Fibroblast of skin of left biceps (primary cell): ENCODE results near the gene XIRP1.
"Not testable (repeated sequence)": the region's sequence is repeated elsewhere in the genome, so short reads cannot be mapped to it uniquely, and the experiment has no call there.

ENCODE experiments used
- DNase-seq, 2 experiments: peaks; one replicate each; pipeline ENCODE4 v3.0.0-alpha.2; 2013; ENCODE audit warnings: low read depth in 2 of 2

Gene XIRP1

GRCh38 chr3:39192490-39193092 is at the start of gene XIRP1:
Gene XIRP1 (minus strand): TSS chr3:39192595. CDS start chr3:39189445, 3,150 bp downstream.
- no peak for DNase-seq

DNA sequence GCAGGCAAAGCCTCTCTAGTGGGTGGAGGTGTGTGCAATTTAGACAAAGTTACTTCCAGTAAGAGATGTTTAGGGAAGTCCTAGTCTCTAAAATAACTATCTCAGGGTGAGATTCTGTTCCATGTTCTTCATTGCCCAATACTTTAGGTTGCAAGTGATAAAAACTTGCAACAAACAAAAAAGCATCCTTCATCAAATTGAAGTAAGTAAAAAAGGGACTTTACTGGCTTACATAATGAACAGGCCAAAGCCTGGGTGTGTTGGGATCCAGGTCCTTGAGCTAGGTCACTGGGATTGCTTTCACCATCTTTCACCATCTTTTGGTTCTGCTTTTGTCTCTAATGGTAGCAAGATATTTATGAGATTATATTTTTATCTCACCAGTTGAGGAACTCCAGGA is 49.2 kb upstream of the XIRP1 start:
- no peak for DNase-seq

DNA sequence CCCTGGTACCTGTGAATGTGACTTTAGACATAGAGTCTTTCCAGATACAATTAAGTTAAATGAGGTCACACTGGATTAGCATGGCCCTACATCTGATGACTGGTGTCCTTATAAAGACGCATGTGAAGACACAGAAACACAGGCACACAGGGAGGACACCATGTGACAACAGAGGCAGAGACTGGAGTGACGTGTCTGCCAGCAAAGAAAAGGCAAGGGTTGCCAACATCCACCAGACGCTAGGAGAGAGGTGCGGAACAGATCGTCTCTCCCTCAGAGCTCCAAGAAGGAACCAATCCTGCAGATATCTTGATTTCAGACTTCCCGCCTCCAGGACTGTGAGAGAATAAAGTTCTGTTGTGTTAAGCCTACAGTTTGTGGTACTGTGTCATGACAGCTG is 44.6 kb upstream of the XIRP1 start:
- DNase-seq, result no peak

- no peak for DNase-seq
Measured at GRCh38 chr3:39234651-39235050, 42.3 kb upstream of the XIRP1 start.

DNA sequence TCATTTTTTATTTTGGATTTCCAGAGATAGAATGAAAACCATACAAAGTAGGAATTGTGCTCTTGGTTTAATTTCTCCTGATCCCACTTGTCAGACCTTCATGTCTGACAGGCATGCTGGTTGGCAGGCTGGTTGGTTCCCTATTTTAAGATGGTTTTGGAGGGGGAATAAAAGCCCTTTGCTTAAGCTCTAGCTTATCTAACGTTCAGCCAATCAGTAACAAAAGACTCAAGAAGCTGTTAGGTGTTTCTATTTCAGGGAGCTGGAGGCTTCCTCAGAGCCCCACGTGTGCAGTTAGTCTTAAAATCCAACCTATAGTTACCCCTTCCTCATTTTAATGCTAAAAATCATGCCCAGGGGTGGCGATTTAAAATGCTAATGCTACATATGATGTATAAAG is 40.5 kb upstream of the XIRP1 start:
- no peak for DNase-seq

GRCh38 chr3:39230453-39230852 is 38.1 kb upstream of the XIRP1 start:
- DNase-seq, result no peak

DNA sequence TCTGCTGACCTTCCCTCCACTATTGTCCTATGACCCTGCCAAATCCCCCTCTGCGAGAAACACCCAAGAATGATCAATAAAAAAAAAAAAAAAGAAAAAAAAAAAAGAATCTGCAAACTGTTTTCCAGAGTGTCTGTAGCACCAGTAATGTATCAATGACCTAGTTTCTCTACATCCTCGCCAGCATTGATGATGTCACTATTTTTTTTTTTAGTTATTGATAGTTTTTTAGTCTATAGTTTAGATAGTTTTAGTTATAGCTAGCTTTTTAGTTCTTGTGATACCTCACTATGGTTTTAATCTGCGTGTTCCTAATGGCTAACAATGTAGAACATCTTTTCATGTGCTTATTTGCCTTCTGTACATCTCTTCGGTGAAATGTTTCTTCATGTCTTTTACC is 36.1 kb upstream of the XIRP1 start:
- DNase-seq, result no peak

DNA sequence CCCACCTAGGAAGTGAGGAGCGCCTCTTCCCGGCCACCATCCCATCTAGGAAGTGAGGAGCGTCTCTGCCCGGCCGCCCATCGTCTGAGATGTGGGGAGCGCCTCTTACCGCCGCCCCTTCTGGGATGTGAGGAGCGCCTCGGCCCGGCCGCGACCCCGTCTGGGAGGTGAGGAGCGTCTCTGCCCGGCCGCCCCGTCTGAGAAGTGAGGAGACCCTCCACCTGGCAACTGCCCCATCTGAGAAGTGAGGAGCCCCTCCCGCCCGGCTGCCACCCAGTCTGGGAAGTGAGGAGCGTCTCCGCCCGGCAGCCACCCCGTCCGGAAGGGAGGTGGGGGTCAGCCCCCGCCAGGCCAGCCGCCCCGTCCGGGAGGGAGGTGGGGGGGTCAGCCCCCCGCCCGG is 35.2 kb upstream of the XIRP1 start:
- DNase-seq, result not testable (repeated sequence)

DNA sequence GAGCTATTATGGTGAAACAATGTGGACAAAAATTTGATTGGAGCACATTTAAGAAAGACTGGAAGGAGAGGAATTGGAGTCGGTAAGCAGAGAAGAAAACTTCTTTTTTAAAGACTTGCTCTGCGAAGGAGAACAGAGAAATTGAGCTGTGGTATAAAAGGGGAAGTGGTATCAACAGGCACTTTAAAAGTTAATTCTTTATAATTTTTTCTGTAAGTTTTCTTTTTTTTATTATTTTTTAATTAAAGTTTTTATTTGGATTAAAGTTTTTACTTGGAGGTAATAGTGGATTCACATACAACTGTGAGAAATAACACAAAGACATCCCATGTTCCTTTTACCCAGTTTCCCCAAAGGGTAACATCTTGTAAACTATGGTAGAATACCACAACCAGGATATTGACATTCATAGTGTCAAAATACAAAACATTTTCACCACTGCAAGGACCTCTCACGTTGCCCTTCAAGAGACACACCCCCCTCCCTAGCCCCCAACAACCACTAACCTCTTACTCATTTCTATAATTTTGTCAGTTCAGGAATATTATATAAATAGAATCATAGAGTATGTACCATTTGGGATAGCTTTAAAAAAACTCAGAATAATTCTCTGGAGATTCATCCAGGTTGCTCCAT is 33.8 kb upstream of the XIRP1 start:
- no peak for DNase-seq

GRCh38 chr3:39224288-39224687 is 31.9 kb upstream of the XIRP1 start:
- DNase-seq, result no peak

GRCh38 chr3:39222939-39223338 is 30.5 kb upstream of the XIRP1 start:
- no peak for DNase-seq

DNA sequence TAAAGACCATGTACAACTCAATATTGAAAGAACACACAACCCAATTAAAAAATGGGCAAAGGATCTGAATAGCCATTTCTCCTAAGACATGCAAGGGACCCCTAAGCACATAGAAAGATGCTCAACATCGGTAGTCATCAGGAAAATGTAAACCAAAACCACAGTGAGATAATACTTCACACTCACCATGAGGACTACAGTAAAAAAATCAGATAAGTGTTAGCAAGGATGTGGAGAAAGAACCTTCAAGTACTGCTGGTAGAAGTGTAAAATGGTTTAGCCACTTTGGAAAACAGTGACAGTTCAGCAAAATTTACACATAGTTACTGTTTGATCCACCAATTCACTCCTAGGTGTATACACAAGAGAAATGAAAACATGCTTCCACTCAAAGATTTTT is 30.1 kb upstream of the XIRP1 start:
- DNase-seq, result no peak

DNA sequence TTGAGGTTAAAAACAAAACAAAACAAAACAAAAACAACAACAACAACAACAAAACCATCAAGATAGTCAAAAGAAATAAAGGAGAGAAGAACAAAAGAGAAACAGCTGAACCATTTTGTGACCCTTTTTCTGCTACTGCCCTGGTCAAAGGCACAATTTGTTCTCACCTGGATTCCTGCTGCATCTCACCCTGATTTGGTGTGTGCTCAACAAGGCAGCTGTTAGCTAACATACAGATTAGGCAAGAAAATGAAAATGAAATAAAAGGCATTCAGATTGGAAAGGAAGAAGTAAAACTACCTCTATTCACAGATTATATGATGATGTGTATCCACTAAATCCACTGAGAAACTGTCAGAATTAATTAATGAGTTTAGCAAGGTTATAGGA is 28.7 kb upstream of the XIRP1 start:
- no peak for DNase-seq

- no peak for DNase-seq
Measured at GRCh38 chr3:39220407-39221140, 28.2 kb upstream of the XIRP1 start.

DNA sequence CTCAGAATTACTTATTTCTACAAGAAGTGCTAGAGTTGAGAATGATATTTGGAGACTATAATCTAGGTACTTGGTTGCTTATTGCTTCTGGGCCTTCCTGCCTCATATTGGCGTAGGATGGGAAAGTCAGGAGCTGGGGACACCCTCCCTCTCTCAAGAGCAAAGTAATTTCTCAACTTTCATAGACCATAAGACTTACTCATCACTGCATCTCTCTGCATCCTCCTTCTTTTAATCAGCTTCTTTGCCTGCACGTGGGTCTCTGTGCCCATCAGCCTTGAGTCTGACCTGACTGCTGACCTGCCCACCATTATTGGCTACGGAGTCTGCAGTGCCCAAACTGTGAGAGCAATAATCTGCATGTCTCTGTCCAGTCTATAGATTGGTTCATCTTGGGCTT is 27.3 kb upstream of the XIRP1 start:
- DNase-seq, result no peak

DNA sequence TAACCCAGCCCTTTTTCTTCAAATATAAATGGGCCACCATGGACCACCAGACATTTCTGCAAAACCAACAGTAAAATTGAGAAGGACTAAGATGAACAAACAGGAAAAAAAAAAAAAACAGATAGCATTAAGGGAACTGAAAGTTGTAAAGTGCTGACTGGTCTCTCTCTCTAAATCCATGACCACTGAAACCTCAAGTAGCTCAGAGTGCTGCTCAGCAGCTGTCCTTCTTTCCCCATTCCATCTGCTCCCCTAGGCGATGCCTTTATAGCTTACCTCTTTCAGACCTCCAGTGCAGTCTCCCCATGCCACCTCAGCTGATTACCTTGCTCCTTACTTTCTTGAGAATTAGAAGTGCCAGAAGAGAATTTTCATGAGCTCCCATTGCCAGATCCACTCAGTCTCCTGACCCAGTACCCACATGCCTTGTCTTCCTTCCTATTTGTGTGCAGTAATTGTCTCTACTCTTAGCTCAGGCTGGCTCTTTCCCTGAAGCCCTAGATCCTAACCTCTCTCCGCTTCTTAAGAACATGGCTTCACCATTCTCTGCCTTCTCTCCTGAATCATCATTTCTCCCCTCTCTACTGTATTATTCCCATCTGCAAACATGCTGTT is 23.9 kb upstream of the XIRP1 start:
- no peak for DNase-seq

- DNase-seq, result no peak
Measured at GRCh38 chr3:39213613-39214012, 21.2 kb upstream of the XIRP1 start.

DNA sequence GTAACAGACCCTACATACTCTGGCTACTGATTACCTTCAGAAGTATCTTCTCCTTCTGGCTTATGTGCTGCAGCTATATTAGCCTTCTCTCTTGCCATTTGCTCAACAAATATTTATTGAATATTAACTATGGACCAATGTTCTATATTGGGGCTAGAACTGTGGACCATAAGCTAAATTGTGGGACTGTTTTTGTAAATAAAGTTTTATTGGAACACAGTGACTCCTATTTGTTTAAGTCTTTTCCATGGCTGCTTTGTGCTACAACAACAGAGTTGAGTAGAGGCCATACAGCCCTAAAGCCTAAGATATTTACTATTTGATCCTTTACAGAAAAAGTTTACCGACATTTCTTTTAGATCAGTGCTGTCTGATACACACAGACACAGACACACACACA is 20.3 kb upstream of the XIRP1 start:
- no peak for DNase-seq

- no peak for DNase-seq
Measured at GRCh38 chr3:39211332-39212130, 19.1 kb upstream of the XIRP1 start.

- DNase-seq, result no peak
Measured at GRCh38 chr3:39210078-39210477, 17.7 kb upstream of the XIRP1 start.

- DNase-seq, result no peak
Measured at GRCh38 chr3:39209329-39209970, 17.1 kb upstream of the XIRP1 start.
